HG03460 (cell line): ENCODE results near the gene BLID.

Experiments used
- ATAC-seq: cut with Tn5 transposase; IDR thresholded peaks from one replicate; pipeline ENCODE4 v1.9.1; 2021; ENCODE audit not compliant: unreplicated experiment

The BLID gene

GRCh38 chr11:122107045-122107444 is 9.0 kb downstream of the BLID start:
- ATAC-seq: no peak

DNA sequence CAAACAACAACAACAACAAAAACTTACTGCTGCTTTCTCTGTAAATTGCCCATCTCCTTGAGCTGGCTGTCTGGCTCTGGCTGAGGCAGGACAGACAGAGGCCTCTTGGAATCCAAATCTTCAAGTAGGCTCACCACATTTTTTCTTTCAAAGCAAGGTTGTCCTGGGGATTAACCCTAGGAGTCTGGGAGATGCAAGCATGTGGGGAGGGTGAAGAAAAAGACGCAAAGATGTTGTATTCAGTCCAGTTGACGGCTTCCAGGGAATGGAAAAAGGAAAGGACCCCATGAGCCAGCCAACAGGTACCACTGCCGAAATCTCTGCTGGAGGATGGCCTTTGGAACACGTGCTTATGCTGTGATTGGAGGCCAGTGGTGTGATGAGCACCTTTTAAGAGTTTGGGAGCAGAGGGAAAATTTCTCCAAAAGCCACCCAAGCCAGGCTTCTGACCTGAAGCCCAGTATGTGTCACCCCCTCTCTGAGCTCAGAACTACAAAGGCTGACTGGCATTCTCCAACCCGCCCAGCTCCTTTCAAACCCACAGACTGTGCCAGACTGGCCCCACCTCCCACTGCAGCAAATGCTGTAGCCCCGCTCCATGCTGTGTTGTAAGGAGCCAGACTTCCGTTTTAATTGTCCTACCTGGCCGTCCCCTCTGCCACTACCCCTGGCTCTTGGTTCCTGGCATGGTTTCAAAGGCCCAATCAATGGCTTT is 10.8 kb downstream of the BLID start:
- no peak for ATAC-seq

- ATAC-seq: no peak
These were observed 11.7 kb downstream of the BLID start for GRCh38 chr11:122104341-122104740.

DNA sequence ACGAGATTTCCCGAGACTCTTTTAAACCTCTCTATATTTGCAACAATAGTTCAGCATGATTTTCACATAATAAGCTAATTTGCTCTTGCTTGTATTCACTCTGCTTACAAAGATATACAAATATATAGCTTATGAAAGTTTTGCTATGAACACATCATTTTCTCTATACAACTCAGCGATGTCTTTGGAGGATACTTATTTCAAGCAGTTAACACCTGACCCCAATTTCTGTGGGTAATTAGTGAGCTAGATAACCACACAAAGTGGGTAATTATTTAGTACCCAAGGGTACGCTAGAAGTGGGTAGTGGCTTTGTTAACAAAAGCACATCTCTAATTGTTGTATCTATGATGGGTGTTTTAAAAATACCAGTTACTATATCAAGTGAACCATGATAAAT is 12.3 kb downstream of the BLID start:
- no peak for ATAC-seq

DNA sequence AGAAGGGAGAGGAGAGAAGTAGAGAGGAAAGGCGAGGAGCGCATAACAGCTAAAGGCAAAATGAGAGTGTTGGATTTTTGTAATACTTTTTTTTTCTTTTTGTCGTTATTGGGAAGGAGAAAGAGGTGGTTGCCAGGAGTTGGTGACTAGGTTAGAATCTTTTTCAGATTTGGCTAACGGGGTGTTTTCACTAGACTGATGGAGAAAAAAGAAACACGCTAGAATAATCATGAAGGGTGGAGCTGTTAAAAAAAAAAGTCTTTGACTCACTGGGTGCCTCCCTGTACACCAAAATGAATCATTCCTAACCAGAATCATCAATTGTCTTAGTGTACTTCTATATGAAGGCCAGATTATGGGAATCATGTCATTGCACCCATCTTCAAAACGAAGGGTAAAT is 12.7 kb downstream of the BLID start:
- no peak for ATAC-seq

- ATAC-seq: no peak
These were observed 13.6 kb downstream of the BLID start for GRCh38 chr11:122102426-122102825.

DNA sequence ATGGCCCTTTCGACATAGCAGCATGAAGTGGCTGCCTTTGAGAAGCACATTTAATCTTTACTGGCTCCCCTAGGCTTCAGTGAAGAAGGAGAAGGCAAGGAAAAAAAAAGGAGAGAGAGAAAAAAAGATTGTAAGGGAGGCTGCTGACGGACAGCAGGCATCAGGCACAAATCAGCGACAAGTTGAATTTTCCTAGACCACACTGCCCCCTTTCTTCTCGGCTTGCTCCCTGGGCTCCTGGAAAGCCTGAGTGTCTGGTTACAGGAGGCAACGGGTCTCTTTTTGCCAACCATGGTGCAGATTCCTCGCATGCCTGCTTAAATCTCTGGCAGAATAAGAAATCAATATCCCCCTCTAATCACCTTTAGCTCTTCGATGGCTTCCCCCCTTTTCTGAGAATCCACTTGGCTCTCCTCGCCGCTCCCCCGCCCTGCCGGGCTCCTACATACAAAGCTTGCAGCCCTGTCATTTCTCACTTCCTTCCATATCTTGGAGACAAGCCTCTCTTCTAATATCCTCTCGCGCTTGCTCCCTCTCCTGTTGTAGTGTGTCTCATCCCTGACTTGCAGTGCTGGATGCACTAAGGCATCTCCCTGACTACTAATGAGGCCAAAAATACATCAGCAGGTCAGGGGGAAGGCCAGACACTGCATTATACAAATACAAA is 14.3 kb downstream of the BLID start:
- ATAC-seq: no peak

DNA sequence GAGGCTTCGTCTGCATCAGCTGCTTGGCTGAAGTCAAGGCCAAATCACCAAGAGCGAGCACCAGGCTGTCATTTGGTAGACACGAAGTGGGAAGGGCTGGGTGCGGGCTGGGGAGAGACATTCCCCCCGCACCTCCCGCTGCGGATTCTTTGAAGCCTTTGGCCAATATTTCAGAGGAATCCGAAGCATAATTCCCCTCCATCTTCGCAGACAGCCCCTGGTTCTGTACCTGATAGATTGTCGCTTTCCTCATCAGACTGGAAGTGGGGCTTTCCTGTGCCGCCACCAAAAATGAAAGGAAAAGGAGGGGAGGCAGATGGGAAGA is 15.3 kb downstream of the BLID start:
- no peak for ATAC-seq

GRCh38 chr11:122100037-122100755 is 15.8 kb downstream of the BLID start:
- ATAC-seq: no peak

- ATAC-seq: no peak
These were observed 16.5 kb downstream of the BLID start for GRCh38 chr11:122099374-122100036.

DNA sequence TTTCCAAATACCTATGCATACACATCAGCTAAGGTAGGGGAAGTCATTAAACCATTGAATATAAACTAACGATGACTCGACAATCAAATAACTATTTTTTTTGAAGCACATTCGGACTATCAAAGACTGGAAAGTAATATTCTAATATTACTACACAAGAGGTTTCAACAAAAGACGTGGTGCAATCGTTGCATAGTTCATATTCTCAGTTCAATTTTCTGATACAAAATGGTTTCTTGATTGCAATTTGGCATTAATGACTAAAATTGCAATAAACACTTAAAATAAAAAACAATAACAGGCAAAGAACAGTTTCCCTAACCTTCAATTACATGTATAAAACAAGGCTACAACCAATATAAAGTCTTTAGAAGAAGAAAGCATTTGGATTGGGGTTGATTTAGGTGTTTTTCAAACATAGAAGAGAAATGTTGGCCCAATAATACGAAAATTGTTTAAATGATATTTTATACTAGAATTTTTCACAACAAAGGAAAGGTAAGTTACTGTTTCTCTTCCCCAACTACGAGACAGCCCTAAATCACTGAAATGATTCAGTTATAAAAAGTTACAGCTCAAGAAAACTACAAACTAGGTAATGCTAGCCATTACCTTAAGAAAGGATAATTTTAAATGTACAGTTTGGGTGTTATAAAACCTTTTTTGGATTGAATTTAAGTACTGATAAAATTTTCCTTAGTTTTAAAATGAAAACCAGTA is 17.6 kb downstream of the BLID start:
- ATAC-seq: no peak

- no peak for ATAC-seq
These were observed 18.5 kb downstream of the BLID start for GRCh38 chr11:122097419-122098001.

GRCh38 chr11:122096272-122097112 is 19.5 kb downstream of the BLID start:
- no peak for ATAC-seq

DNA sequence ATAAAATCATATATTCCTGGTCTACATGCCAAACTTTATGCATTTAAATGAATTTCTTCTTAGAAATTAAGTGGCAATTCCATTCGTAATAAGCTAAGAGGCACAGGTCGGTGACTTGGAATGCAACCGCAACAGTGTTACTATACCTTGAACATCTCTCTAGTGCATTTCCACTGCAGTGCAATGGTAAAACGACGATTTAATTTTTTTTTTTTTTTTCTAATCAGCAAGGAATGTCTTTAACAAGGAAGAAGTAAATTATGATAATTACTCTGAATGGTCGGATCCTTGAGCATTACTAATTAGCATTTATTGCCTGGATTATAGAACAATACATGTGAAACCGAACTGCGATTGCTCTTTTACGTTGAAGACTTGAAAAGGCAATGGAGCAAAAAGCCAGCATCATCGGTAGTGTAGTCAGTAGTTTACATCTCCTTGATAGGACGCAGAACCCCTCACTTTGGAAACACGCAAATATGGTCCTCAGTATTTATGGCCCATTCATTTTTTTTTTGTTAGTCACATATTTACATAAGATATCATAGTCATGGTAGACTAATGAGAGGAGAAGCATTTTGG is 20.2 kb downstream of the BLID start:
- ATAC-seq: no peak

DNA sequence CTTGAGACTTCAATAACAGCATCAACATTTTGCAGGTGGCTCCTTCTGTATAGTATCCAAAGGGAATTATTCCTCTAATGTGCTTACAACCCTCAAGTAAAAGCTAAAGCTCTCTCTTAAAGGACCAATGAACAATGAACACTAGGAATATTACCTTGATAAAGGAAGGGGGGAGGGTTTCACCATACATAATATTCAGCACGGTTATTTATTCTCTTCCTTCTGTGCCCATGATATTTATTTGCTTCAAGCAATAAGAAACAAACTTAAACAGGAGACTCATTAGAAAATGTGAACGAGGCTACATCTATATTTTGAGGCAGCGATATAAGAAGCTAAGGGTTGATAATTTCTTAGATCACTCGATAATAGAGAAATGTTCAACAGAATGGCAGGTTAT is 21.2 kb downstream of the BLID start:
- ATAC-seq: no peak

- ATAC-seq: no peak
These were observed 22.2 kb downstream of the BLID start for GRCh38 chr11:122093731-122094275.

DNA sequence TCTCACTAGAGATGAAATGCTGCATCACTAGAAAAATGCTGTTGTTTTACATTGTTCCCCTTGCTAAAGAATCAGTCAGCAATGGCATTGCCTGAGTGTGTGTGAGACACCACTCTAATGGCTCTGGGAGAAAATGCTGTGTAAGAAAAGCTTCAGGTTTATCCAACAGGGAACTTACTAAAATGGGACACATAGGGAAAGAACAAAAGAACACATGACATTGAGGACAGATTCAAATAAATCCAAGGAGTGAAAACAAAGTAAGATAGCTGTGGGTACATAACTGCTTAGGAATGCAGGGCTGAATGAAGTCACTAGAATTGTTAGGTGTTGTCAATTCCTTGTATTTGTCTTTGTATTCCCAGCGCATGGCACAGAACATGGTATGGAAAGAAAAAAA is 24.2 kb downstream of the BLID start:
- no peak for ATAC-seq

- ATAC-seq: no peak
These were observed 26.9 kb downstream of the BLID start for GRCh38 chr11:122089111-122089510.

- ATAC-seq: no peak
These were observed 30.3 kb downstream of the BLID start for GRCh38 chr11:122085712-122086111.
